Chondrocyte (in vitro differentiated cells): ENCODE measurements around the gene FBL. TPM values are rescaled to one million over a fixed set of nuclear protein-coding genes. Genes with fewer than 3 reads are reported as not detected.

Experiments used
- DNase-seq: peaks from one replicate; pipeline ENCODE4 v3.0.0; 2021; ENCODE audit warnings: mixed read lengths, low spot score
- H3K27ac Mint-ChIP-seq: one replicate; pipeline ENCODE4 v1.8.0; 2021; ENCODE audit warnings: mild to moderate bottlenecking, moderate library complexity, mixed read lengths; ENCODE audit not compliant: unreplicated experiment
- H3K27me3 Mint-ChIP-seq: 2 replicates; pipeline ENCODE4 v1.8.0; 2021; ENCODE audit warnings: low read depth, mixed read lengths
- H3K36me3 Mint-ChIP-seq: 2 replicates; pipeline ENCODE4 v1.8.0; 2021; ENCODE audit warnings: low read depth, mixed read lengths
- H3K4me1 Mint-ChIP-seq: 2 replicates; pipeline ENCODE4 v1.8.0; 2021; ENCODE audit warnings: low read depth, mild to moderate bottlenecking, mixed read lengths
- H3K4me3 Mint-ChIP-seq: one replicate; pipeline ENCODE4 v1.8.0; 2021; ENCODE audit warnings: mild to moderate bottlenecking, moderate library complexity, mixed read lengths; ENCODE audit not compliant: unreplicated experiment
- H3K9me3 Mint-ChIP-seq: 2 replicates; pipeline ENCODE4 v1.8.0; 2021; ENCODE audit warnings: low read depth, mixed read lengths
- total RNA-seq: library from RNA; stranded (reverse); gene quantifications from 3 replicates; pipeline ENCODE4 v1.2.1, GENCODE V29; 2021
- TF ChIP-seq, protein P1 (sequence below): fragments of 200-600 bp; sonication (generic); IDR thresholded peaks from 2 replicates; pipeline ENCODE4 v1.5.0; 2021; ENCODE audit warnings: antibody characterized with exemption, mild to moderate bottlenecking, moderate library complexity

Gene FBL
- total RNA-seq, 1 donor from 2014 or later = 104 TPM

DNA sequence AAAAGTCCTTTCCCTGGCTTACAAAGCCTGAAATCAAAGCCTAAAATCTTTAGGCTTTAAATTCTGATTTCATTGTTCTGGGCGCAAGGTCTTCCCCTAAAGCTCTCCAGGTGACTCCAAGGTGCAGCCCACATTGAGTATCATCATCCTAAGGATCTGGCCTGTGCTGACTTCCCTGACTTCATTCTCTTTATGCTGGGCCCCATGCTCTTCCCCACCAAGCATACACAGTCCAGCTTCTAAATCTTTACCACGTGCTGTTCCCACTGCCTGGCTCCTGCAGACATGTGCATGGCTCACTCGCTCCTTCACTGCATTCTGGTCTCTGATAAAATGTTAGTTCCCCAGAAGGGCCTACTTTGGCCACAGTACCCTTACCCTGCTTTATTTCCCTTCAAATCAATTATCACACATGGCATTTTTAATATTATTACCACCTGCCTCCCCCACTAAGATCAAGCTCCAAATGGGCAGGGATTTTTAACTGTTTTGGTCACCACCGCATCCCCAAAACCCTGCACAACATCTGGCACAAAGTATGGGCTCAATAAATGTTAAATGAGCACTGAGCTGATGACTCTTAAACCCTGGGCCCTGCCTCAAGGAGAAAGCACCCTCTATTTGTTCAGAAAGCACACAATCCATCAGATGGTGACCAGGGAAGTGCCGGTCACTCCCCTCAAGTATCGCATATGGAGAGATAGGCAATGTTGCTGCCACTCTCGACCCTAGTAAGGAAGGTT is 3.3 kb downstream of the FBL start:
- peaks cover 9% of the 10 kb centered on the region for H3K36me3 Mint-ChIP-seq
- DNase-seq = peak; percentile 11
- no peaks in the 10 kb centered on the region for H3K9me3 Mint-ChIP-seq
- no peaks in the 10 kb centered on the region for H3K27me3 Mint-ChIP-seq
- TF ChIP-seq, protein P1, sequence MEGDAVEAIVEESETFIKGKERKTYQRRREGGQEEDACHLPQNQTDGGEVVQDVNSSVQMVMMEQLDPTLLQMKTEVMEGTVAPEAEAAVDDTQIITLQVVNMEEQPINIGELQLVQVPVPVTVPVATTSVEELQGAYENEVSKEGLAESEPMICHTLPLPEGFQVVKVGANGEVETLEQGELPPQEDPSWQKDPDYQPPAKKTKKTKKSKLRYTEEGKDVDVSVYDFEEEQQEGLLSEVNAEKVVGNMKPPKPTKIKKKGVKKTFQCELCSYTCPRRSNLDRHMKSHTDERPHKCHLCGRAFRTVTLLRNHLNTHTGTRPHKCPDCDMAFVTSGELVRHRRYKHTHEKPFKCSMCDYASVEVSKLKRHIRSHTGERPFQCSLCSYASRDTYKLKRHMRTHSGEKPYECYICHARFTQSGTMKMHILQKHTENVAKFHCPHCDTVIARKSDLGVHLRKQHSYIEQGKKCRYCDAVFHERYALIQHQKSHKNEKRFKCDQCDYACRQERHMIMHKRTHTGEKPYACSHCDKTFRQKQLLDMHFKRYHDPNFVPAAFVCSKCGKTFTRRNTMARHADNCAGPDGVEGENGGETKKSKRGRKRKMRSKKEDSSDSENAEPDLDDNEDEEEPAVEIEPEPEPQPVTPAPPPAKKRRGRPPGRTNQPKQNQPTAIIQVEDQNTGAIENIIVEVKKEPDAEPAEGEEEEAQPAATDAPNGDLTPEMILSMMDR = peak; percentile 40
- no peak overlapping the region for H3K27ac Mint-ChIP-seq
- H3K4me1 Mint-ChIP-seq = peaks cover 53% of the 10 kb centered on the region
- H3K4me3 Mint-ChIP-seq = no peak overlapping the region

DNA sequence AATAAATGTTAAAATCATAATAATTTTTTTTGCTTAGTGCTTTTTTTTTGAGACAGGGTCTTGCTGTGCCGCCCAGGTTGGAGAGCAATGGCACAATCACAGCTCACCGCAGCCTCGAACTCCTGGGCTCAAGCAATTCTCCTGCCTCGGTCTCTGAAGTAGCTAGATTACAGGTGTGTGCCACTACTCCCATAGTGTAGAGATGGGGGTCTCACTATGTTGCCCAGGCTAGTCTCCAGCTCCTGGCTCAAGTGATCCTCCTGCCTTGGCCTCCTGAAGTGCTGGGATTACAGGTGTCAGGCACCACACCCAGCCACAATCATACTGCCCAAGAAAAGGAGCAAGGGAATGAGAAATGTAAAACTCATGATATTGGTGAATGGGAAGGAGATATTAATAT is 5.1 kb downstream of the FBL start:
- Mint-ChIP-seq H3K4me3 (no peak overlapping the region), H3K36me3 (peaks cover 17% of the 10 kb centered on the region), H3K4me1 (peaks cover 40% of the 10 kb centered on the region), H3K9me3 (no peaks in the 10 kb centered on the region), H3K27me3 (no peaks in the 10 kb centered on the region), H3K27ac (no peak overlapping the region)
- DNase-seq = no peak
- TF ChIP-seq, protein P1 = no peak

DNA sequence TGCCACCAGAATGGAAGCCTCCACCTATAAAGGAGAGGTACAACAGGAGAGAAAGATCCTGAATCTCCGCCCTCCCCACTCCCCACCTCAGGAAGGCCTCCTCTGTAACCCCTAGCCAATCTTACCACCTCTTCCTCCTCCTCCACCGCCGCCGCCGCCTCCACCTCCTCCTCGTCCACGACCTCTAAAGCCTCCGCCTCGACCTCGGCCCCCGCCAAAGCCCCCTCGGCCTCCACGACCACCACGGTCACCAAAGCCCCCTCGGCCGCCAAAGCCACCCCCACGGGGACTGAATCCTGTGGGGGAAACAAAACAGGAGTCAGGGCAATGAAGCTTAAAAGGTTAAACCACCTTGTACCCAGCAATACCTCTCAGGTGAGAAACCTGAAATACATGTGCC is 5.7 kb downstream of the FBL start:
- Mint-ChIP-seq H3K4me1 (peaks cover 36% of the 10 kb centered on the region), H3K36me3 (peaks cover 17% of the 10 kb centered on the region), H3K27ac (no peak overlapping the region), H3K9me3 (no peaks in the 10 kb centered on the region), H3K27me3 (no peaks in the 10 kb centered on the region), H3K4me3 (no peak overlapping the region)
- no peak for DNase-seq
- TF ChIP-seq, protein P1 = no peak

DNA sequence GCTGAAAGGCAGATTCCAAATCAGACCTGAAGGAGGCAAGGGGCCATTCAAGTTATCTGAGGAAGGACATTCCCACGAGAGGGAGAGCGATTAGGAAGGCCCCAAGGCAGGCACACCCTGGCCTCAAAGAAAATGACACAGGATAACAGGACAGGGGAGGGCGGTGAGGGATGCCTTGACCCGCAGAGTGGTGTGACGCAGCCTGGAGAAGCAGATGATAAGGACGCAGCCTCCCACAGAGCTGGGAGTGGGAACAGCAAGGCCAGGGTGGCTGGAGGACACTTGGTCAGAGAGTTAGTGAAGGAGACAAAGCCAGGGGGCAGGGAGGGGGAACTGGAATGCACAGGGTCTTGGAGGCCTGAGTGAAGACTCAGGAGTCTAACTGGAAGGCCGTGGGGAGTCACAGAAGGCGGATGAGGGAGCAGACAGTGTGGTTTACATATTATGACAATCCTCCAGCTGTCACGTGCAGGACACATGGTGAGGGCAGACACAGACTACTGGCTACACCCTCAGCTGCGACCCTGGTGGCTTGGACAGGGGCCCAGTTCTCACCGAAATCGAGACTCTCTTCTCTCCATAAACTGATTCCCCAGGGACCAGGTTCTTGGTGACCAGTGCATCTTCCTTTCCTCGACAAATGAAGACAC is 6.4 kb downstream of the FBL start:
- Mint-ChIP-seq H3K9me3 (no peaks in the 10 kb centered on the region), H3K4me1 (peaks cover 29% of the 10 kb centered on the region), H3K36me3 (peaks cover 17% of the 10 kb centered on the region), H3K27me3 (no peaks in the 10 kb centered on the region), H3K4me3 (no peak overlapping the region), H3K27ac (no peak overlapping the region)
- TF ChIP-seq, protein P1 = no peak
- DNase-seq = no peak

DNA sequence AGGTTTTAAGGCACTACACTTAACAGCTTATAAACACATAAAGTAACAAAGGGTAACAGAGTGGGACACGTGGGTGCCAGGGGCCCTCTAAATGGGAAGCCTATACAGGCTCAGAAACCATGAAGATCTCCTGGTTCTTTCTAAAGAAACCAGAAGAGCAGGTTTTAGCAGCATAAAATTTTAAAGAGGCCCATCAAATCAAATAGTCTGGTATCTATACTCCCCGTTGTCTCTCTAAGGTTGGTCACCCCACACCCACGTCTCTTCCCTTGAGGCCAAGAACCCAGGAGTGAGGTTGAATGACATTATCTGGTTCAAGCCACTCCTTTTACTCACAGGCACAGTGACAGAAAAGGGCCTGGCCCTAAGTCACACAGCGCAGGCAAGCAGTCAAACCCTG is 7.6 kb downstream of the FBL start:
- no peak overlapping the region for H3K27ac Mint-ChIP-seq

More for the DNA sequence above, 7.6 kb downstream of the FBL start:
- no peaks in the 10 kb centered on the region for H3K27me3 Mint-ChIP-seq
- H3K4me1 Mint-ChIP-seq = peaks cover 23% of the 10 kb centered on the region
- no peak overlapping the region for H3K4me3 Mint-ChIP-seq
- TF ChIP-seq, protein P1 = no peak
- no peaks in the 10 kb centered on the region for H3K9me3 Mint-ChIP-seq
- peaks cover 20% of the 10 kb centered on the region for H3K36me3 Mint-ChIP-seq
- DNase-seq = no peak
